Neural cell (in vitro differentiated cells): ENCODE measurements around the gene NKIRAS1. TPM values are rescaled to one million over a fixed set of nuclear protein-coding genes. Genes with fewer than 3 reads are reported as not detected.

ENCODE experiments used
- H2AFZ ChIP-seq: fragments of 200-600, 300-800 bp; sonication (generic), shearing (Covaris generic); 2 replicates; pipeline ENCODE4 v1.6.0; 2014; ENCODE audit warnings: low read depth, mild to moderate bottlenecking, antibody characterized with exemption, low read length, moderate library complexity
- H3F3A ChIP-seq: fragments of 200-600 bp; shearing (Covaris generic); 2 replicates; pipeline ENCODE4 v1.6.1; 2016; ENCODE audit warnings: mild to moderate bottlenecking, moderate library complexity, mixed read lengths, antibody characterized with exemption, low read length; ENCODE audit not compliant: insufficient read depth, poor library complexity, severe bottlenecking
- H3K27ac ChIP-seq: fragments of 200-600, 300-800 bp; sonication (generic), shearing (Covaris generic); 2 replicates; pipeline ENCODE4 v1.5.1; 2014; ENCODE audit warnings: mild to moderate bottlenecking, low read length, moderate library complexity
- H3K27me3 ChIP-seq: fragments of 300-800, 200-600 bp; sonication (generic), shearing (Covaris generic); 2 replicates; pipeline ENCODE4 v1.6.0; 2014; ENCODE audit warnings: mild to moderate bottlenecking, low read depth, low read length, moderate library complexity; ENCODE audit not compliant: insufficient read depth
- H3K36me3 ChIP-seq: fragments of 300-800, 200-600 bp; sonication (generic), shearing (Covaris generic); 2 replicates; pipeline ENCODE4 v1.5.1; 2014; ENCODE audit warnings: mild to moderate bottlenecking, antibody characterized with exemption, low read length, moderate library complexity; ENCODE audit not compliant: insufficient read depth
- H3K4me2 ChIP-seq: fragments of 300-800, 200-600 bp; sonication (generic), shearing (Covaris generic); 2 replicates; pipeline ENCODE4 v1.6.0; 2014; ENCODE audit warnings: mild to moderate bottlenecking, low read length
- H3K4me3 ChIP-seq: fragments of 300-800, 200-600 bp; sonication (generic), shearing (Covaris generic); 2 replicates; pipeline ENCODE4 v1.5.1; 2014; ENCODE audit warnings: mild to moderate bottlenecking, low read length, moderate library complexity
- H3K79me2 ChIP-seq: fragments of 200-600 bp; shearing (Covaris generic); replicated peaks from 2 replicates; pipeline ENCODE4 v1.6.0; 2014; ENCODE audit warnings: mild to moderate bottlenecking, low read length, moderate library complexity; ENCODE audit not compliant: insufficient read depth
- H3K9ac ChIP-seq: fragments of 300-800, 200-600 bp; sonication (generic), shearing (Covaris generic); 2 replicates; pipeline ENCODE4 v1.6.1; 2016; ENCODE audit warnings: mild to moderate bottlenecking, low read length, mixed read lengths
- H3K9me2 ChIP-seq: fragments of 200-600 bp; shearing (Covaris generic); 2 replicates; pipeline ENCODE4 v1.6.1; 2016; ENCODE audit warnings: mild to moderate bottlenecking, low read length, mixed read lengths; ENCODE audit not compliant: insufficient read depth
- H3K9me3 ChIP-seq: fragments of 200-600, 300-800 bp; sonication (generic), shearing (Covaris generic); 2 replicates; pipeline ENCODE4 v1.6.1; 2016; ENCODE audit warnings: mild to moderate bottlenecking, mixed run types, low read length, moderate library complexity, mixed read lengths
- H4K20me1 ChIP-seq: fragments of 200-600 bp; shearing (Covaris generic); 2 replicates; pipeline ENCODE4 v1.6.1; 2016; ENCODE audit warnings: mild to moderate bottlenecking, mixed run types; ENCODE audit not compliant: insufficient read depth
- EP300 ChIP-seq: fragments of 450-650 bp; conservative IDR thresholded peaks from 2 replicates; pipeline ENCODE4 v1.6.1; 2014; ENCODE audit warnings: antibody characterized with exemption, mild to moderate bottlenecking, moderate library complexity; ENCODE audit not compliant: poor library complexity, severe bottlenecking
- EZH2 ChIP-seq: fragments of 200-600, 300-800 bp; shearing (Covaris generic), sonication (generic); IDR thresholded peaks from 2 replicates; pipeline ENCODE4 v1.6.1; 2014; ENCODE audit warnings: antibody characterized with exemption, low read length, borderline replicate concordance, mild to moderate bottlenecking; ENCODE audit not compliant: insufficient read depth, poor library complexity, severe bottlenecking
- MXI1 ChIP-seq: fragments of 450-650 bp; conservative IDR thresholded peaks from 2 replicates; pipeline ENCODE4 v1.6.1; 2014; ENCODE audit warnings: antibody characterized with exemption, mild to moderate bottlenecking; ENCODE audit not compliant: poor library complexity, severe bottlenecking
- POLR2AphosphoS5 ChIP-seq: IDR thresholded peaks from 2 replicates; pipeline ENCODE4 v1.6.1; 2012
- RAD21 ChIP-seq: fragments of 450-650 bp; conservative IDR thresholded peaks from 2 replicates; pipeline ENCODE4 v1.6.1; 2014; ENCODE audit warnings: antibody characterized with exemption, mild to moderate bottlenecking, moderate library complexity
- SMC3 ChIP-seq: fragments of 450-650 bp; conservative IDR thresholded peaks from 2 replicates; pipeline ENCODE4 v1.6.1; 2014; ENCODE audit warnings: antibody characterized with exemption, mild to moderate bottlenecking, moderate library complexity; ENCODE audit not compliant: poor library complexity
- TAF1 ChIP-seq: IDR thresholded peaks from 2 replicates; pipeline ENCODE4 v1.6.1; 2012; ENCODE audit warnings: low read depth
- polyA plus RNA-seq: library from polyadenylated mRNA; depleted of rRNA; stranded (reverse); fragments of >200 nt; gene quantifications from 2 replicates; pipeline ENCODE4 v1.2.3, GENCODE V29; 2014
- TF ChIP-seq, protein P1 (sequence below): IDR thresholded peaks from 2 replicates; pipeline ENCODE4 v1.6.1; 2012; ENCODE audit warnings: borderline replicate concordance
- TF ChIP-seq, protein P2 (sequence below): fragments of 450-650 bp; IDR thresholded peaks from 2 replicates; pipeline ENCODE4 v1.5.1; 2014; ENCODE audit warnings: antibody characterized with exemption, mild to moderate bottlenecking, moderate library complexity; ENCODE audit not compliant: poor library complexity, severe bottlenecking

NKIRAS1 gene
- polyA plus RNA-seq, 1 donor from 2014 or later: 42.1 TPM

DNA sequence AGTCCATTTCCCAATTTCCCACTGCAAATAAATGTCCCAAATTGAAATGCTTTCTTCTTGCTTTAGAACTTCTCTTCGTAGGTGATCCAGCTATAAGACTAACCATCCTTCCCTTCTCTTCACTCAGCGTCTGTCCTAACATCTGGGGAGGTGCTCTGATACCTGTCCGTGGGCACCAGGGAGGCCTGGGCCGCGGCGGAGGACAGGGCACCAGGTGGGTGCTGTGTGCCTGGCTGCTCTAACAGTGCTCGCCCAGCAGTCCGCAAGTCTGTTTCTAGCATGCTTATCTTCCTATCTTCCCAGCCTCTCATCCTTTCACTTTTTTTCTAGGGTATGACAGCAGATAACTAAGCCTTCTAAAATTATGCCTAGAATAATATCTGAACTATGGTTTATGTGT is 37.3 kb downstream of the NKIRAS1 start:
- no peak overlapping the region for H3K27ac ChIP-seq
- H3K4me2 ChIP-seq: no peak overlapping the region
- H3K27me3 ChIP-seq: no peaks in the 10 kb centered on the region
- no peaks in the 10 kb centered on the region for H3K9me2 ChIP-seq
- H3K9me3 ChIP-seq: no peaks in the 10 kb centered on the region
- no peaks in the 10 kb centered on the region for H3K79me2 ChIP-seq
- H3F3A ChIP-seq: no peaks in the 10 kb centered on the region
- no peak overlapping the region for H2AFZ ChIP-seq
- H3K4me3 ChIP-seq: no peak overlapping the region
- peaks cover 5% of the 10 kb centered on the region for H3K36me3 ChIP-seq
- H4K20me1 ChIP-seq: no peaks in the 10 kb centered on the region
- TF ChIP-seq TAF1: no peak
- no peak for TF ChIP-seq SMC3
- no peak for TF ChIP-seq POLR2AphosphoS5
- TF ChIP-seq, protein P1, sequence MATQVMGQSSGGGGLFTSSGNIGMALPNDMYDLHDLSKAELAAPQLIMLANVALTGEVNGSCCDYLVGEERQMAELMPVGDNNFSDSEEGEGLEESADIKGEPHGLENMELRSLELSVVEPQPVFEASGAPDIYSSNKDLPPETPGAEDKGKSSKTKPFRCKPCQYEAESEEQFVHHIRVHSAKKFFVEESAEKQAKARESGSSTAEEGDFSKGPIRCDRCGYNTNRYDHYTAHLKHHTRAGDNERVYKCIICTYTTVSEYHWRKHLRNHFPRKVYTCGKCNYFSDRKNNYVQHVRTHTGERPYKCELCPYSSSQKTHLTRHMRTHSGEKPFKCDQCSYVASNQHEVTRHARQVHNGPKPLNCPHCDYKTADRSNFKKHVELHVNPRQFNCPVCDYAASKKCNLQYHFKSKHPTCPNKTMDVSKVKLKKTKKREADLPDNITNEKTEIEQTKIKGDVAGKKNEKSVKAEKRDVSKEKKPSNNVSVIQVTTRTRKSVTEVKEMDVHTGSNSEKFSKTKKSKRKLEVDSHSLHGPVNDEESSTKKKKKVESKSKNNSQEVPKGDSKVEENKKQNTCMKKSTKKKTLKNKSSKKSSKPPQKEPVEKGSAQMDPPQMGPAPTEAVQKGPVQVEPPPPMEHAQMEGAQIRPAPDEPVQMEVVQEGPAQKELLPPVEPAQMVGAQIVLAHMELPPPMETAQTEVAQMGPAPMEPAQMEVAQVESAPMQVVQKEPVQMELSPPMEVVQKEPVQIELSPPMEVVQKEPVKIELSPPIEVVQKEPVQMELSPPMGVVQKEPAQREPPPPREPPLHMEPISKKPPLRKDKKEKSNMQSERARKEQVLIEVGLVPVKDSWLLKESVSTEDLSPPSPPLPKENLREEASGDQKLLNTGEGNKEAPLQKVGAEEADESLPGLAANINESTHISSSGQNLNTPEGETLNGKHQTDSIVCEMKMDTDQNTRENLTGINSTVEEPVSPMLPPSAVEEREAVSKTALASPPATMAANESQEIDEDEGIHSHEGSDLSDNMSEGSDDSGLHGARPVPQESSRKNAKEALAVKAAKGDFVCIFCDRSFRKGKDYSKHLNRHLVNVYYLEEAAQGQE: no peak
- TF ChIP-seq, protein P2, sequence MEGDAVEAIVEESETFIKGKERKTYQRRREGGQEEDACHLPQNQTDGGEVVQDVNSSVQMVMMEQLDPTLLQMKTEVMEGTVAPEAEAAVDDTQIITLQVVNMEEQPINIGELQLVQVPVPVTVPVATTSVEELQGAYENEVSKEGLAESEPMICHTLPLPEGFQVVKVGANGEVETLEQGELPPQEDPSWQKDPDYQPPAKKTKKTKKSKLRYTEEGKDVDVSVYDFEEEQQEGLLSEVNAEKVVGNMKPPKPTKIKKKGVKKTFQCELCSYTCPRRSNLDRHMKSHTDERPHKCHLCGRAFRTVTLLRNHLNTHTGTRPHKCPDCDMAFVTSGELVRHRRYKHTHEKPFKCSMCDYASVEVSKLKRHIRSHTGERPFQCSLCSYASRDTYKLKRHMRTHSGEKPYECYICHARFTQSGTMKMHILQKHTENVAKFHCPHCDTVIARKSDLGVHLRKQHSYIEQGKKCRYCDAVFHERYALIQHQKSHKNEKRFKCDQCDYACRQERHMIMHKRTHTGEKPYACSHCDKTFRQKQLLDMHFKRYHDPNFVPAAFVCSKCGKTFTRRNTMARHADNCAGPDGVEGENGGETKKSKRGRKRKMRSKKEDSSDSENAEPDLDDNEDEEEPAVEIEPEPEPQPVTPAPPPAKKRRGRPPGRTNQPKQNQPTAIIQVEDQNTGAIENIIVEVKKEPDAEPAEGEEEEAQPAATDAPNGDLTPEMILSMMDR: no peak
- TF ChIP-seq EP300: no peak
- TF ChIP-seq MXI1: no peak
- no peak for TF ChIP-seq EZH2
- no peak for TF ChIP-seq RAD21
- no peak overlapping the region for H3K9ac ChIP-seq

DNA sequence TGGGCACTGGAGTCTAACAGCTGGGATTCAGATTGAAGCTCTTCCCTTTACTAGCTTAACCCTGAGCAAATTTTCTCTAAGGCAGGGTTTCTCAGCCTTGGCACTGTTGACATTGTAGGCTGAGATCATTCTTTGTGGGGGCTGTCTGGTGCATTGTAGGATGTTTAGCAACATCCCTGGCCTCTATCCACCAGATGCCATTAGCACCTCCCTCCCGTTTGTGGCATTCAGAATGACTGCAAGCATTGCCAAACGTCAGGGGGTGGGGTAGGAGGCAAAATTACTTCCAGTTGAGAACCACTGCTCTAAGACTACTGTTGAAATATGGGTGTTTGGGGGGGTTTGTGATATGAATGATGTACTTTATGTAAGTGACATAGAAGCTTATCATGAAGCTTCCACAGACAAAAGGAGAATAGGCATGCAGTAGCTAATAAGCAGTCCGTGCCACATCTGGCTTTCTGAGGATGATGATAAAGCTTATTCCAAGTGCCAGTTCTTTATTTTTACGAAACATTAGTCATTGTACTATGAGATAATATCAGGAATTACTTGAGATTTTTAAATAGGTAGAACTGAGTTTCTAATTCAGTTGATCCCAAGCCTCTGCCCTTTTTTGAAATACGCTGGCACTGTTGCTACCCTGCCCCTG is 39.3 kb downstream of the NKIRAS1 start:
- H3K4me2 ChIP-seq: no peak overlapping the region
- no peak for TF ChIP-seq TAF1
- TF ChIP-seq, protein P1: no peak
- TF ChIP-seq RAD21: no peak
- no peak for TF ChIP-seq EP300
- TF ChIP-seq MXI1: no peak
- no peak for TF ChIP-seq SMC3
- TF ChIP-seq, protein P2: no peak
- TF ChIP-seq POLR2AphosphoS5: no peak
- TF ChIP-seq EZH2: no peak
- H3F3A ChIP-seq: no peaks in the 10 kb centered on the region
- no peak overlapping the region for H3K27ac ChIP-seq
- no peaks in the 10 kb centered on the region for H4K20me1 ChIP-seq
- H3K27me3 ChIP-seq: no peaks in the 10 kb centered on the region
- H2AFZ ChIP-seq: no peak overlapping the region
- H3K9me2 ChIP-seq: no peaks in the 10 kb centered on the region
- no peak overlapping the region for H3K9ac ChIP-seq
- no peaks in the 10 kb centered on the region for H3K9me3 ChIP-seq
- H3K4me3 ChIP-seq: no peak overlapping the region
- peaks cover 5% of the 10 kb centered on the region for H3K36me3 ChIP-seq
- no peaks in the 10 kb centered on the region for H3K79me2 ChIP-seq
